ENCODE data around the gene CPSF7.

- TF ChIP-seq POLR2AphosphoS5 (IDR thresholded peaks at IDR 0.05) (no peak), POLR2A (IDR thresholded peaks at IDR 0.05) (no peak), EP300 (IDR thresholded peaks at IDR 0.05; ENCODE audit: low read depth) (no peak)
- TF ChIP-seq, protein P1, sequence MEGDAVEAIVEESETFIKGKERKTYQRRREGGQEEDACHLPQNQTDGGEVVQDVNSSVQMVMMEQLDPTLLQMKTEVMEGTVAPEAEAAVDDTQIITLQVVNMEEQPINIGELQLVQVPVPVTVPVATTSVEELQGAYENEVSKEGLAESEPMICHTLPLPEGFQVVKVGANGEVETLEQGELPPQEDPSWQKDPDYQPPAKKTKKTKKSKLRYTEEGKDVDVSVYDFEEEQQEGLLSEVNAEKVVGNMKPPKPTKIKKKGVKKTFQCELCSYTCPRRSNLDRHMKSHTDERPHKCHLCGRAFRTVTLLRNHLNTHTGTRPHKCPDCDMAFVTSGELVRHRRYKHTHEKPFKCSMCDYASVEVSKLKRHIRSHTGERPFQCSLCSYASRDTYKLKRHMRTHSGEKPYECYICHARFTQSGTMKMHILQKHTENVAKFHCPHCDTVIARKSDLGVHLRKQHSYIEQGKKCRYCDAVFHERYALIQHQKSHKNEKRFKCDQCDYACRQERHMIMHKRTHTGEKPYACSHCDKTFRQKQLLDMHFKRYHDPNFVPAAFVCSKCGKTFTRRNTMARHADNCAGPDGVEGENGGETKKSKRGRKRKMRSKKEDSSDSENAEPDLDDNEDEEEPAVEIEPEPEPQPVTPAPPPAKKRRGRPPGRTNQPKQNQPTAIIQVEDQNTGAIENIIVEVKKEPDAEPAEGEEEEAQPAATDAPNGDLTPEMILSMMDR (IDR thresholded peaks at IDR 0.05) = no peak
These were observed 60.1 kb downstream of the CPSF7 start for GRCh38 chr11:61369372-61370348.

All from transverse colon (tissue), 4 donors.